Stimulated activated CD8-positive, alpha-beta memory T cell treated with anti-CD3 and anti-CD28 coated beads, Interleukin-12 subunit alpha, Interleukin-12 subunit beta, amount 100 ng/mL, for 24 hours (primary cell): ENCODE data around the gene PYGM.

ENCODE experiments used
- DNase-seq: peaks from one replicate; pipeline ENCODE4 v3.0.0-alpha.2; 2020; ENCODE audit errors: extremely low read depth

PYGM gene

DNA sequence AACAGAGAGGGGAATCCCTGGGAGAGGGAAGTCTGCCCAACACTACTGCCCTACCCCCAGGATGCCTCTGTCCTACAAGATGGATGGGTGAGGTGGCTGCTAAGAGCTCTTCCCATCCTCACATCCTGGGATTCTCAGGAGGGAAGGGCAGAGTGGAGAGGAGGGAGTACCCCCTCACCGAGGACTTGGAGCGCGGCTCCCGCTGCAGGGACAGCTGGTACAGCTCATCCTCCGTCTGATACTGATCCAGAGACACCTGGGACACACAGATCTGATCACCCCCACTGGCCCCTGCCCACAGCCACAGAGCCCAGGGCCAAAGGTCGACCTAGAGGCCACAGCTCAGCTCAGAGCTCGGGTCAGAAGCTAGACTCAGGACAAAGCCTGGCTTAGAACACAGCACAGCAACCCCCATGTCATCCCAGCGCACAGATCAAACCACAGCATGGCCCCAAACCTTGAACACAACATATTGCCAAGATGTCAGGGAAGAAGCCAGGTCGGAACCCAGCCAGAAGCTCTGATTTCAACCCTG is 24.0 kb downstream of the PYGM start:
- no peak for DNase-seq

DNA sequence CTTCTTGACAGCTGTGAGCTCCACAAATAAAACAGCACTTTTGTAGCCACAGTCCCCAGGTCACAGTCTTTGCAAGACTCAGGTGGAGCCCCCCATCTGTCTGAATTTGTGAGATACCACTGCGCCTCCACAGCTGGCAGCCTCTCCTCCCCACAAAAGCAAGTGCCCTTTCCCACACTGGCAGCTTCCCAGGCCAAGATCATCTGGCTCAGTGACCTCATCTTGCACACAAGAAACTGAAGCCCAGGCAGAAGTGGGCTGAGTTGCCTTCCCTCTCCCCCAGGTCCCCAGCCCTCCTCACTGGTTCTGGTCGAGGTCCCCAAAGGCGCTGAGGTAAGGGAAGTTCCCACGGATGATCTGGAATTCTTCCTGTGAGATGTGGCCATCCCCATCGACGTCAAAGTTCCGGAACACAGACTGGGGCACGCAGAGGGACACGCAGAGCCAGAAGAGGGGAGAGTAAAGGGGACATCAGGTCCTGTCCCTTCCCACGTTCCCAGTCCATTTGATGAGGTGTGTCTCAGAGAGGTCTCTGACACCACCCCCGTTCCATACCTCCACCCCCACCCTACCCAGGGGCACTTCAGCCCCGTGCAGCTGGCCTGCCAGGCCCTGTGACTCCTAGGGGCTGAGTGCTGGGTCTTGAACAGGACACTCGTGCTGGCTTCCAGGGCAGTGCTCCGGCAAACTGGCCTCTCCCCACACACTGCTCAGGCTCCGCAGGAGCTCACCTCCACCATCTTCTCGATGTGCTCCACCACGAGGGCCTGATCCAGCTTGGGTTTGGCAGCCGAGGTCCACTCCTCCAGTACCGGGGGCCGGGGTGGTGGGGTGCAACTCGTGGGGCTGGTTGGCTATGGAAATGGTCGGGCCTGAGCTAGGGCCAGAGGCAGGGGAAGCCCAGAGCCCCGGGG is 24.7 kb downstream of the PYGM start:
- DNase-seq = no peak

DNA sequence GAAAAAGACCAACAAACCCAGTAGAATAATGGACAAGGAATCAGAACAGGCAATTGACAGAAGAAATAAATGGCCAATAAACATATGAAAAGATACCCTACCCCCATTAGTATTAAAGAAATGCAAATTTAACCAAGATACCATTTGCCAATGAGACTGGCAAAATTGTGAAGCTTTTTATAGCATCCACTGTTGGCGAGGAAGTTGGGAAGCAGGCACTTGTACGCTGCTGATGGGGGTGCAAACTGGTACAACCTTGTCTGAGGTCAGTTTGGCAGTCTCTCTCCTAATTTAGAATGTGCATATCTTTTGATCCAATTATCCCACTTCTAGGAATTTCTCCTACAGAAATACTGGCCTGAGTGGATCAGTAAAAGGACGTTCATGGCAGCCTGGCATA is 28.2 kb downstream of the PYGM start:
- DNase-seq = no peak

DNA sequence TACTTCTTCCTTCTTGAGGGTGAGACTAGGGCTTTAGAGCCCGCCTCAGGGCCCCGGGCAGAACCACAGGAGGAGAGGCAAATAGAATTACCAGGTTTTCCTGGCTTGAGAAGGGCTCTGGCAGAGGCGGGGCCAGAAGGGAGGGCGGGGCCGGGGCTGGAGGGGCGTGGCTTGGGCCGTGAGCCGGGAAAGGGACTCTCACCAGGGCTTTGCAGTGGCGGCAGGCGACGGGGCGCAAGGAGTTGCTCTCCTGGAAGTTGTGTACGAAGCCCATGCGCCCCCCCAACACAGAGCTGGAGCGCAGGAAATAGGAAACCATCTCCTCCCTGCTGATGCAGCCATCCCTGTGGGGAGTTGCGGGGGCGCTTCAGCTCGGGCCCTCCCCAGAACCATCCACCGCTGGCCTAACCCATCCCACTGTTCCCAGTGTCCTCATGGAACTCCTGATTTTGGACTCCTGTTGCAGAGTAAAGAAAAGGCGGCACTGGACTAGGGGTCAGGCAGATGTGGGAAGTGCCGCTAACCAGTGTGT is 29.9 kb downstream of the PYGM start:
- DNase-seq = no peak

DNA sequence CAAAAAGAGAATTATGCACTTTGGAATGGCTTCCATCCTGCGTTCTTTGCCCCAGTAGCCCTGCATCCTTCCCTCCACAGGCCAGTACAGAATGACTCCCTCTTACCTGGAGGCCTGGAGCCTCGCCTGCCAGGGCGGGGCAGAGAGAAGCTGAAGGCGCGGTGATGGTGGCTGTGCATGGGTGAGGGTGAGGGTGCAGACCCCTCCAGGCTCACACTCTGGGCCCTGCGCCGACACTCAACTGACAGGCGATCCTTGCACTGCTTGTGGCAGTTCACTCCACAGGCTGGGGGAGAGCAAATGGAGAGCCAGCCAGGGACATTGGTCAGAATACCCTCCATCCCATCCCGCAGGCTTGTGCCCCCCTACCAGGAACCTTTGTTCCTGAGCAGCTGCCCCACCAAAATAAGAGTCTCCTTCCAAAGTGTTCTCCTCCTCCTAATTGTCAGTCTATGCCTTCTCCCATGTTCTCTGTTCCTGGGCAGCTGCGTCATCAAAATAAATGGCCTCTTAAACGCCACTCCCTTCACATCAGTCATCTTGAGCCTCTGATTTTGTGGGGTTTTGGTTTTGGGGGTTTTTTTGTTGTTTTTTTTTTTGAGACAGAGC is 30.9 kb downstream of the PYGM start:
- DNase-seq = no peak

DNA sequence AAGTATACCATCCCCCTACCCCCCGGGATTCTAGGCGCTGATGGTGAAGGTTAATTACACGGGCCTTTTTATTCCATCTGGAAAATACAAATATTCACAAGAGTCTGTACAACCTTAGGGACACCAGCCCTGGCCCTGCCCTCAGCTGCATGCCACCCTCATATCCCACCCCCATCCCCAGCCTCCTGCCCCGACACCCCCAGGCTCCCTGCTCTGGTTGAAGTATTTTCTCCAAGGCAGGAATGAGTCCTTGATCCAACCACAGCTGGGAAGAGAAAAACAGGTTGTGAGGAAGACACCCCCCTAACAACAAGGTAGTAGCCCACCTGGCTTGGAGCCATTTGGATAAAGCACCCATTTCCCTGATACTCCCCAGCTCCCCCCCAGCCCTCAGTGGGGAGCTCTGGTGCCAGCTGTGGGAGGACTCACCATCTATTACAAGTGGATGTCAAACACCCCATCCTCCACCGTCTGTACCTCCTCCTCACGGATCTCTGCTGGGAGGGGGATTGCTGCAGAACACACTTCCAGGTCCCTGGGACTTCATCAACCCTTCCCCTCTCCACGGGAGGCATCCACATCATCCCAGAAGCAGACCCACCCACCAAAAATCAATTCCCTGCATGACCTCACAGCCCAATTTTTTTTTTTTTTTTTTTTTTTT is 32.8 kb downstream of the PYGM start:
- no peak for DNase-seq

DNA sequence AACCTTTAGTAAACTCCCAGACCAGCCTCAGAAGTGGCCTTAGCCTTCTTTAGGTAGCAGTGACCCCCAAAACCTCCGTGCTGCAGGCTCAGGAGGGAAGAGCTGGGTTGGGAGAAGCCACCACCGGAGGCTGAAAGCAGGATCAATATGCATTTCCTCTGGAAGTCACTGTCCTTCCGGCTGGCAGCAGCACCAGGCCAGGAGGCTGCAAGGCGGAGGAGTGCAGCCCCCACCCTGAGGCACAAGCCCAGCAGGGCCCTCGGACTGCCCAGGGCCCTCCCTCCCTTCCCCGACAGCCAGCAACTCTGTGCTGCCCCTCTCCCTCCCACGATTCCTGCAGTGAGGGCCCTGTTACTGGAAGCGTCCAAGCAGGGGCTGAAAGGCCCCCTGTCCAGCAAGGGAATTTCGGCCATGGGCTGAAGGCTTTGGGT is 33.5 kb downstream of the PYGM start:
- DNase-seq = no peak

DNA sequence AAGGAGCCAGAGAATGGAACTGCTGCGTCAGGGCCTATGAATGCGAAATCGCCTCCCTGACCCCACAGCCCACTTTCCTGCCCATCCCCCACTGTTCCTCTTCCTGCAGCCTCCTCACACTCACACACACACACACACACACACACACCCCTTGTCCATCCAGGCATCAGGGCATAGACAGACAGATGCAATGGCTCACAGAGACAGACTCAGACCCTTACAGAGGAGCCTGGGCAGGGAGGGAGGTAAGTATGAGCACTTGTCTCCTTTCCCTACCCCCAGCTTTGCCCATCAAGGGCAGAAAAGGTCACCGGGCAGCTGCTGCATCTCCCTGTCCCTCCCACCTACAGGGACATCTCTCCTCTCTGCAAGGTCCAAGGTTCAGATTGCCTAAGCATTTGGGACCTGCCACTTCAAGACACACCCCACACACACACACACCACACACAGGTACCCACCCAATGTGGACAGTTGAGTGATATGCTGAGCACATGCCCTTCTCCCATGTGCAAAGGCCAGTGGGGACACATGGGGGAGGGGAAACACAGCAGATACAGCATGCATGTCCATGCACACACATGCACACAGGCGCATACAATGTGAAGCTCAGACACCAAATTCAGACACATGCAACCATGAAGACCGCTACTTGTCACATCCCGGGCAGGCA is 34.8 kb downstream of the PYGM start:
- DNase-seq = no peak

DNA sequence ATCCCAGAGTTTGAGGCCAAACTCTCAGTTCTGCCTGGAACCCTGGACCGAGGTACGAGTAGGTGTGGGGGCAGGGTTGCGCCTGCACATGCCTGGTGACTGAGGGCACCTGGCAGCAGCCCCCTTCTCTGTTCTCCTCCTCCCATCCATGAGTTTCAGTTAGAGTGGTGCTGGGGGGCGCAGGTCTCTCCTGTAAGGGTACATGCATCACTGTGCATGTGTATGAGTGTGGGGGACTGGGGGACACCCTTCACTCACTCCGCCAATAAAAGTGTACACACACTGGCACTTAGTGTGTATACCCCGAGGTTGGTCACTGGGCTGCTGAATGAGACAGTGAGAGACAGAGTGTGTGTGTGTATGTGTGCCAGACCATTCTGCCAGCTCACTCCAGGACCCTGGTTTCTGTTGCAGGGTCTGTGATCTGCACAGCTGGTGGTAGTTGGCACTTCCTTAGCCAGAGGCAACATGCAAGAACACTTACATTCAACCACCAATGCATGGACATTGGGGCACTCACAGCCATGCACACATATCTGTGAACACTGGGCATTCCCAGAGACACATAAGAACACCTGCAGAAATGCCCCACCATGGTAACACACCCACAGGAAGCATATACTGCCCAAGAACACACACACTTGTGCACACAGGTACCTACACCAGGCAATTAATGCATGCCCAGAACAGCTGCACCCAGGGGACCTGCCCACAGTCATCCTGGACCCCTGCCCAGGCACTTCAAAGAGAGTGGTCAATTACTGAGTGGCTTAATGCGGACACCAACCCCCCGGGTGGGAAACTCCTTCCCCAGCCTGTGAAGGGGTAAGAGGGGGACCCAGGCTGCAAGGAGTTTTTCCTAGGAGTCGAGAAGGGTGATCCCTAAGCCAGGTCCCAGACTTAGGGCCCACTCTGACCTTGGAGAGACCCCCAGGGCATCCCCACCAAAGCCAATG is 35.6 kb downstream of the PYGM start:
- no peak for DNase-seq

DNA sequence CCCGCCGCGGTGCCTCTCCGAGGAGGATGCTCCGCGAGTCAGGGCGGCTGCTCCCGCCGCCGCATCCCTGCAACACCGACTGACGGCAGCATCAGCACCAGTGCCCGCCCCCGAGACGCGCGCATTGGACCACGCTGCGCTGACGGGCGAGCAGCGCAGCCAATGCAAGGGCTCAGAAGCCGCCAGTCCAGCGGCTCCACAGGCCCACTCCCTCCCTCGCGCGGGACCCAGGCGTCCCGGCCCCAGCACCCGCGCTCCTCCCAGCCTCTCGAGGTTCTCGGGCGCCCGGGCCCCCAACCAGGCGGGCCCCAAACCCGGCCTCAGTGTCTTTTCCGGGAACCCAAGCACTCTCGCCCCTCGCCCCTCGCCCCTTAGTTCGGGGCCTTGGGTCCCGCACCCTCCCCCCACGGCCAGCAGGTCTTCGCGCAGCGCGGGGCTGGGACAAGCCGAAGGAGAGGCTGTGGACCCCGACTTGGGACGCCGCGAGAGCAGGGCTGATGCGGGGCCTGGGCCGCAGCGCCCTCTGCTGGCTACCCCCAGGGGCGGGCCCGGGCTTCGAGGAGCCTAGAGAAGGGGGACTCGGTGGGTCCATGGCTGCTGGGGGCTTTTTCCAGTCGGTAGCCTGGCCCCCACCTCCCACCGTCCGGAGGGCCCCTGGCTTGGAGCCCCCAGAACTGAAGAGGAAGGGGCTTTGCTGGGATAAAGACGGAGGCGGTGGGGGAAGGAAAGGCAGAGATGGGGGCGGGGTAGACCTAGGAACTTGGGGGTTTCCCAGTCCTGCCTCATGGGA is 36.5 kb downstream of the PYGM start, which contains the start of gene NRXN2:
NRXN2 (minus strand) TSS at position 81 of the 790 bp plus-strand sequence. CDS start 9,498 bp downstream, outside the sequence.
- peak; percentile 70 for DNase-seq

DNA sequence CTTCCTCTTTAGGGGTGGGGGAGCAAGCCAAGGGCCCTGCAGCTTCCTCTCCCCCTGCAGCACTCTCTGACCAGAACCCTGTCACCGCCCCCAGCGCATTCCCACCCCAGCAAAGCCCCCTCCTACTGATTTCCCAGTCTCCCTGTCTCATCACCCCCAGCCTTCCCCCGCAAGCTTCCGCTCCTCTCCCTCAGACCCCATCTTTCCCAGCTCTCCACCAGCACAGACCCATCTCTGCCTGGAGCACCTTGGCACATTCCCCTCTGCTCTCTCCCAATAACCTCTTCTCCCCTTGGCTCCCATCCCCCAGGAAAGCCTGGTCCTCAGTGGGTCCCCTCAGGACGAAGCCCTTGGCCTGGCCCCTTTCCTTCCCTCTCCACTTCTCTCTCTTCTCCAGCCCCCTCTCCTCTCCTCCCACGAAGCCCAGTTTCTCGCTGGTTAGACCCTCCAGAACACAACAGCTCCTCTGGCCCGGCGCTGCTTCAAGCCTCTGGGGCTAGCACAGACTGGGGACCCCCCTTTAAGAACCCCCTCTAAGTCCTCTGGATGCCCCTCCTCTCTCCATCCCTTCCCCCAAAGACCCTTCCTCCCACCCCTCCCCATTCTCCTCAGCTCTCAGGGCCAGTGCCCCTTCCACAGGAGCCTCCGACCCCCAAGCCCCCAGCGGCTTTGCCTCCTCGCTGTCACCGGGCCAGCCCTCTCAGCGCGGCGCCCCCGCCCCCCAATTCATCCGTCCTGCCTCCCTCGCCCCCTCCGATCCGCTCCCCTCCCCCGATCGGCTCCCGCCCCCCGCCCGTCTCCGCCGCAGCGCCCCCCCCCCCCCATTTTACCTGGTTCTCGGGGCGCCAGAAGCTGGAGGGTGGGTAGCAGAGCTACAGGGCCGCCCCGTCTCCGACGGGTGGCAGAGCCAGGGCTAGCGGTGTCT is 37.4 kb downstream of the PYGM start:
- DNase-seq = no peak

DNA sequence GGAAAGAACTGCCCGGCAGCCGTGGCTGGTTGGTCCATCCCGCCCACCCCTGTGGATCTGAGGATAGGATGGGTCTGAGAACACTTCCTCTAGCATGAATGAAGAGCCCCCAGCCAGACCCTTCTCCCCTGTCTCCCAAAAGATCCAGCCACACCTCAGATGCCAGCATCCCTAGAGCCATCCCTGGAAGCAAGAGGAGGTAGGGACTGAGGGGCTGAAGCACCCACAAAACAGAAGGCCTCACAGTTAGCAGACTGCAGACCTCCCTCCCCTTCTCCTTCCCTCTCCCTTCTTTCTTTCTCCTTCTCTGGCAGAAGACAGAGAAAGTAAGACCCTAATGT is 38.4 kb downstream of the PYGM start:
- DNase-seq = no peak

DNA sequence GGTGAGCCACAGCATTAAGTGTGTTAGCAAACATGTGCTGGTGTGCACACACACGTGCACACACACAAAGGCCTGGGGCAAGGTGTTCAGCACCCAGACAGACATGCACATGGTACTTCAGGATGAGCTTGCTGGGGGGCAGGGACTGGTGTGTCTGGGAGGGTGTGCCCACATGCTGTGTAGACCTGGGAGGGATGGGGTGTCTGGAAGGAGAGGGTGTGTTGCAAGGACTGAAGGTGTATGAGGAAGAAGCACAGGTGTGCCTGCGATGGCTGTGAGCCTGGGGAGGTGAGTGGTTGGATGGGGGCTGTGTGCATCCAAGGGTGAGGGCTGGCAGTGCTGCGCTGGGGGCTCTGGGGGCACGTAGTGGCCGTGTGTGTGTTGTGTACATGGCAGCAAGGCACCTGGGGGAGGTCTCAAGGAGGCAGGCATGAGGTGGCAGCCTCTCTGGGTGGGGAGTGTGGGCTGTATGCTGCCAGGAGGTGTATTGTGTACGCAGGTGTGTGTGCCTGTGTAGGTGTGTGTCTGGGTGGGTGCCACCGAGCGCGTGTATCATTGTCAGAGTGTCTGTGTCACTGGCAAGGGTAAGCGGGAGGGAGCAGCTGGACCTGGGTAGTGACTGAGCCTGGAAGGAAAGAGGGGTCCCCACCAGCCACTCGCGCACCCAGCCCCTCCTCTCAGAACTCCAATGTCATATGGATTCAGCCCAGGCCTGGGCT is 39.0 kb downstream of the PYGM start:
- DNase-seq = no peak

DNA sequence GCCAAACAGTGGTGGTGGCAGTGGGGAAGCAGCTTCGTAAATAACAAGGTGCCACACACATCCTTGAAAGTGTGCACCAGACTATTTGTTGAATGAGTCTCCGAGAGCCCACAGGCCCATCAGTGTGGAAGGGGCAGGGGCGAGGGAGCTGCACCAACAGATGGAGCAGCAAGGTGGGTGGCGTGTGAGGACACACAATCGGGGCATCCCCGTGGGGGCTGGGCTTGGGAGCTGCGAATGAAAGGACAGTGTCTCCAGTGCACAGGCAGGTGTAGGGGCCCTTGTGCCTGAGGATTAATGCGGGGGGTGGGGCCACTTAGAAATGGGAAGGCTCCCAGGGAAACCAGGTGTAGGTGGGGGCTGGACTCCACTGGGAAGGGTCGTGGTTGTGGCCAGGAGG is 39.6 kb downstream of the PYGM start:
- no peak for DNase-seq

DNA sequence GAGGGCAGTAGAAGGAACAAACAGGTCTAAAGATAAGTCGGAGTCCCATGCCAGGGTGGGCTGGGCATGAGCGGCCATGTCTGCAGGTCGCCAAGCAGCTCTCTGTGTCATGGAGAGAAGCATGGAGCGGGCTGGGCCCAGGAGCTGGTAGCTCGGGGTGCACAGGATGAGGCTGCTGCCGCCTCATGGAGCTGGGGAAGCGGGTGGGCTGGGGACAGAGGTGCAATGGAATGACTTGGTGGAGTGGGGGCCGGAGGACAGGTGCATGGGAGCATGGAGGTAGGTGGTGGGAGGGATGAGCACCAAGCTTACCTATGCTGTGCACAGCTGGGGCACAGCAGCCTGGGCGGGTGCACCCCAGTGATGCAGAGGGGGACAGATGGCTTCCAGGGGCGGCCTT is 40.4 kb downstream of the PYGM start:
- DNase-seq = no peak

DNA sequence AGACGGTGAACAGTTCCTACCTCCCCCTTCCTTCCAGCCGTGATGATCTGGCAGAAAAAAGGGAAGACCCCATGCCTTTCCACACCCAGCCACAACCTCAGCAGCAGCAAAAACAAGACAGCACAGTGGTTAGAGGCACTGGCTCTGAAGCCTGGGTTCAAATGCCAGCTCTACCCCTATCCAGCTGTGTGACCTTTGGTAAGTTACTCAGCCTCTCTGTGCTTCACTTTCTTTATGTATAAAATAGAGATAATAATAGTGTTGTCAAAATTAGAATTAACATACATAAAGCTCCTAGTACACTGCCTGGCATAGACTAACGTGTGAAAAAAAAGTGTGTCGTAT is 41.0 kb downstream of the PYGM start:
- DNase-seq = no peak

DNA sequence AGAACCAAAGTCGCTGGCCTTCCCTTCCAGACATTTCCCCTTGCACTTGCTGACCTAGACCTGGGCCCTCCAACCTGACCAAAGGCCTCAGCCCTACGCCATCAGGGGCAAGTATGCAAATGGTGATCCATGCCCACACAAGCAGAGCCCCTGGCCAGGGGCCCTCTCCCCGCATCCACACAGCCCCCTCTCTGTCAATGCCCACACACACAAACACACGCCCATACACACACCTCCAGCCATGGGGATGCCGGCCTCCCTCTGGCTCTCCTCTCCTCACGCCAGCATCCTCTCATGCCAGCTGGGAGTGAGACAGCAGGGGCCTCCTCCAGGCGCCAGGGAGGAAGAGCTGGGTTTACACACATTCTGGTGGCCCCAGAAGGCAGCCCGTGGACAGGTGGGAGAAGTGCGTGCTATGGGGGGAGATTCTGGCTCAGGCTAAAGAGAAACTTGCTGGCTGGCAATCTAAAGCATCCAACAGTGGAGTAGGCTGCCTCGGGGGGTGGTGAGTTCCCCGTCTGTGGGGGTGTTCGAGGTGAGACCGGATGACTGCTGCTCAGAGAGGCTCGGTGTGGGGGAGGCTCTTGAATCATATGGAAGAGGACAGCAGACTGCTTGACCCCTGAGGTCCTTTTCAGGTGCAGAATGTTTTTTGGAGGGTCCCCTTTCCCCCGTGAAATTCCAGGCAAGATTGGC is 41.5 kb downstream of the PYGM start:
- no peak for DNase-seq

DNA sequence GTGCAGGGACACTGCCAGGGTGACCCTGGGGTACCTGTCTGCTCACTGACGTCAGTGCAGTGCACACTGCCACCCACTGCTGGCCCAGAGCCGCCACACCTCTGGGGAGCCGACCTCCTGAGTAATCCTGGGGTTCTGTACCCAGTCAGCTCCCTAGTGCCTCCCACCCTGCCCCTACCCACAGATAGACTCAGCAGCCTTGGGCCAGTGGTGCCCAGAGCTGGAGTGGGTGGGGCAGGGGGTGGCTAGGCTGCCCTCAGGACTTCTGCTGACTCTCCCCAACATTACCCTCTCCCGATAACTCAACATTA is 42.6 kb downstream of the PYGM start:
- no peak for DNase-seq
